Measurements from ENCODE around the gene AMBP. TPM values are rescaled to one million over a fixed set of nuclear protein-coding genes. Genes with fewer than 3 reads are reported as not detected.
A peak's percentile ranks its signal among the peaks of the same experiment; 100 is the strongest.

The AMBP gene
- total and polyA plus RNA-seq, 2 of the 13 experiments (the other 11 are each of a cell fraction or from before 2014, with no cell fraction given): 1,510 to 2,580 TPM

GRCh38 chr9:114108016-114108833 lies 30.1 kb upstream of the AMBP start (continued):
- TF ChIP-seq ZKSCAN1 (IDR thresholded peaks at IDR 0.05; ENCODE audit: low read length) (no peak), RFX3 (CRISPR knock-in tag; IDR thresholded peaks at IDR 0.05) (no peak), TOE1 (CRISPR knock-in tag; IDR thresholded peaks at IDR 0.05) (no peak), ZSCAN31 (CRISPR knock-in tag; IDR thresholded peaks at IDR 0.05; ENCODE audit: low read depth) (0 out of 2 replicates have a peak, but pooled peaks have one; percentile 56), RBM39 (IDR thresholded peaks at IDR 0.05; ENCODE audit: low read depth, low read length, poor library complexity, severe bottlenecking) (peak; percentile 87), ZNF691 (CRISPR knock-in tag; IDR thresholded peaks at IDR 0.05; ENCODE audit: borderline replicate concordance, low read depth) (no peak), SCMH1 (CRISPR knock-in tag; IDR thresholded peaks at IDR 0.05; ENCODE audit: borderline replicate concordance) (no peak), ZNF121 (CRISPR knock-in tag; IDR thresholded peaks at IDR 0.05) (0 out of 2 replicates have a peak, but pooled peaks have one; percentile 40), BCL3 (CRISPR knock-in tag; IDR thresholded peaks at IDR 0.05) (no peak), IKZF1 (IDR thresholded peaks at IDR 0.05) (no peak), ZNF788 (CRISPR knock-in tag; IDR thresholded peaks at IDR 0.05; ENCODE audit: borderline replicate concordance) (peak; percentile 77; the same call in 1 of the 2 replicates), MTF1 (CRISPR knock-in tag; IDR thresholded peaks at IDR 0.05) (no peak), CREB3 (CRISPR knock-in tag; IDR thresholded peaks at IDR 0.05) (no peak), PHF8 (CRISPR knock-in tag; IDR thresholded peaks at IDR 0.05) (peak; percentile 8; the same call in 1 of the 2 replicates), ATRX (CRISPR knock-in tag; IDR thresholded peaks at IDR 0.05; ENCODE audit: borderline replicate concordance) (no peak), TFAP4 (IDR thresholded peaks at IDR 0.05; ENCODE audit: borderline replicate concordance, low read depth) (peak; percentile 93), KLF16 (CRISPR knock-in tag; IDR thresholded peaks at IDR 0.05) (peak in 1 of 2 experiments; percentile 81; a peak in 1 of 4 replicates), ZNF598 (CRISPR knock-in tag; IDR thresholded peaks at IDR 0.05; ENCODE audit: borderline replicate concordance) (no peak), LCORL (IDR thresholded peaks at IDR 0.05) (no peak), LCORL (CRISPR knock-in tag; IDR thresholded peaks at IDR 0.05) (peak; percentile 68; the same call in 1 of the 2 replicates), DNMT1 (CRISPR knock-in tag; IDR thresholded peaks at IDR 0.05) (peak; percentile 88; the same call in 1 of the 2 replicates), KAT8 (CRISPR knock-in tag; IDR thresholded peaks at IDR 0.05) (0 out of 2 replicates have a peak, but pooled peaks have one; percentile 25), ISX (CRISPR knock-in tag; conservative IDR thresholded peaks at IDR 0.05) (no peak)
- TF ChIP-seq, protein P1, sequence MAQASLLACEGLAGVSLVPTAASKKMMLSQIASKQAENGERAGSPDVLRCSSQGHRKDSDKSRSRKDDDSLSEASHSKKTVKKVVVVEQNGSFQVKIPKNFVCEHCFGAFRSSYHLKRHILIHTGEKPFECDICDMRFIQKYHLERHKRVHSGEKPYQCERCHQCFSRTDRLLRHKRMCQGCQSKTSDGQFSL (CRISPR knock-in tag; IDR thresholded peaks at IDR 0.05): peak; percentile 65; the same call in 1 of the 2 replicates
- TF ChIP-seq, protein P2, sequence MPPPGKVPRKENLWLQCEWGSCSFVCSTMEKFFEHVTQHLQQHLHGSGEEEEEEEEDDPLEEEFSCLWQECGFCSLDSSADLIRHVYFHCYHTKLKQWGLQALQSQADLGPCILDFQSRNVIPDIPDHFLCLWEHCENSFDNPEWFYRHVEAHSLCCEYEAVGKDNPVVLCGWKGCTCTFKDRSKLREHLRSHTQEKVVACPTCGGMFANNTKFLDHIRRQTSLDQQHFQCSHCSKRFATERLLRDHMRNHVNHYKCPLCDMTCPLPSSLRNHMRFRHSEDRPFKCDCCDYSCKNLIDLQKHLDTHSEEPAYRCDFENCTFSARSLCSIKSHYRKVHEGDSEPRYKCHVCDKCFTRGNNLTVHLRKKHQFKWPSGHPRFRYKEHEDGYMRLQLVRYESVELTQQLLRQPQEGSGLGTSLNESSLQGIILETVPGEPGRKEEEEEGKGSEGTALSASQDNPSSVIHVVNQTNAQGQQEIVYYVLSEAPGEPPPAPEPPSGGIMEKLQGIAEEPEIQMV (CRISPR knock-in tag; IDR thresholded peaks at IDR 0.05; ENCODE audit: low read depth): no peak
